AG10803 (cell line): Measurements from ENCODE around the gene FOXO1.

Source experiments
- DNase-seq: peaks from one replicate; pipeline ENCODE4 v3.0.0; 2010; ENCODE audit warnings: low read depth
- H3K4me3 ChIP-seq: 2 replicates; pipeline ENCODE4 v1.5.1; 2011; ENCODE audit warnings: mild to moderate bottlenecking, low read length, control low read depth
- CTCF ChIP-seq: conservative IDR thresholded peaks from 2 replicates; pipeline ENCODE4 v1.5.1; 2011; ENCODE audit warnings: mild to moderate bottlenecking, low read length, control low read depth, inconsistent platforms

Gene FOXO1

GRCh38 chr13:40571338-40571963 lies 95.0 kb downstream of the FOXO1 start:
- TF ChIP-seq CTCF: no peak
- H3K4me3 ChIP-seq: no peak overlapping the region
- no peak for DNase-seq

GRCh38 chr13:40570930-40571329 lies 95.5 kb downstream of the FOXO1 start:
- TF ChIP-seq CTCF: no peak
- no peak for DNase-seq
- H3K4me3 ChIP-seq: no peak overlapping the region

GRCh38 chr13:40569024-40569350 lies 97.5 kb downstream of the FOXO1 start:
- no peak for DNase-seq
- H3K4me3 ChIP-seq: no peak overlapping the region
- TF ChIP-seq CTCF: no peak

- no peak overlapping the region for H3K4me3 ChIP-seq
- no peak for TF ChIP-seq CTCF
Measured at GRCh38 chr13:40568246-40569023, 98.0 kb downstream of the FOXO1 start.

GRCh38 chr13:40566811-40567210 lies 99.6 kb downstream of the FOXO1 start:
- no peak for TF ChIP-seq CTCF
- DNase-seq: no peak
- no peak overlapping the region for H3K4me3 ChIP-seq

More at GRCh38 chr13:40568246-40569023, 98.0 kb downstream of the FOXO1 start:
- DNase-seq: no peak

GRCh38 chr13:40565282-40566148 lies 100.9 kb downstream of the FOXO1 start:
- TF ChIP-seq CTCF: no peak
- DNase-seq: no peak
- no peak overlapping the region for H3K4me3 ChIP-seq
